K562 (cell line): ENCODE data around the gene PREX1.

ENCODE experiments used
- CEBPZ ChIP-seq: fragments of 150-350 bp; IDR thresholded peaks from 2 replicates; pipeline ENCODE4 v1.6.1; 2014; ENCODE audit warnings: low read depth, mild to moderate bottlenecking, low read length, borderline replicate concordance
- CTCF ChIP-seq, 3 experiments: IDR thresholded peaks in 2 of 3; conservative IDR thresholded peaks in 1 of 3; 2 replicates each; pipeline ENCODE4 v1.5.1; 2011 to 2012; ENCODE audit warnings: low read length in 3 of 3, mild to moderate bottlenecking in 3 of 3, control low read depth in 2 of 3, improper control_type of control experiment in 1 of 3, inconsistent platforms in 1 of 3, low read depth in 1 of 3, mixed read lengths in 1 of 3, moderate library complexity in 1 of 3; ENCODE audit not compliant: insufficient read depth in 2 of 3
- EGR1 ChIP-seq: fragments of 450-650 bp; conservative IDR thresholded peaks from 2 replicates; pipeline ENCODE4 v1.6.1; 2017; ENCODE audit warnings: mild to moderate bottlenecking
- MAX ChIP-seq: sonication (generic); formaldehyde crosslinking; IDR thresholded peaks from 2 replicates; pipeline ENCODE4 v1.9.0; 2022; ENCODE audit warnings: mild to moderate bottlenecking, missing genetic modification reagents
- NFATC3 ChIP-seq: fragments of 450-650 bp; IDR thresholded peaks from 2 replicates; pipeline ENCODE4 v1.6.1; 2017; ENCODE audit warnings: mild to moderate bottlenecking
- PPARD ChIP-seq: fragments of 250-450 bp; sonication (Bioruptor Pico); IDR thresholded peaks from 2 replicates; pipeline ENCODE4 v1.8.0; 2022; ENCODE audit warnings: inconsistent platforms, mild to moderate bottlenecking, moderate library complexity
- REST ChIP-seq, 2 experiments: fragments of 450-650 bp; formaldehyde crosslinking in 1 of 2; IDR thresholded peaks; 2 replicates each; pipeline versions ENCODE4 v1.4.0 to v1.6.1; 2014 to 2020; ENCODE audit warnings: mild to moderate bottlenecking in 2 of 2, borderline replicate concordance in 1 of 2, low read depth in 1 of 2
- SFPQ ChIP-seq: fragments of 200-400 bp; formaldehyde crosslinking; IDR thresholded peaks from 2 replicates; pipeline ENCODE4 v1.6.1; 2017; ENCODE audit warnings: mild to moderate bottlenecking, low read depth, low read length, moderate library complexity
- SRSF1 ChIP-seq: fragments of 200-400 bp; formaldehyde crosslinking; IDR thresholded peaks from 2 replicates; pipeline ENCODE4 v1.6.1; 2017; ENCODE audit warnings: mild to moderate bottlenecking, low read depth, low read length, moderate library complexity

GRCh38 chr20:48783533-48784272, 44.1 kb downstream of the PREX1 start:
- TF ChIP-seq SRSF1 (no peak), EGR1 (no peak), PPARD (CRISPR knock-in tag) (no peak), CEBPZ (no peak), CTCF (IDR thresholded peaks at IDR 0.05 in 2 of 3, conservative IDR thresholded peaks at IDR 0.05 in 1 of 3; ENCODE audit: insufficient read depth in 2 of 3, low read depth in 1 of 3, low read length in 3 of 3) (no peak), MAX (CRISPR knock-in tag) (no peak), NFATC3 (no peak), SFPQ (no peak), REST (IDR thresholded peaks at IDR 0.05; ENCODE audit: borderline replicate concordance) (no peak), REST (CRISPR knock-in tag; IDR thresholded peaks at IDR 0.05; ENCODE audit: low read depth) (no peak)
